SK-N-SH (cell line): ENCODE measurements around the gene BMAL1. TPM values are rescaled to one million over a fixed set of nuclear protein-coding genes. Genes with fewer than 3 reads are reported as not detected.

Source experiments
- CTCF ChIA-PET: fragments of 300-600, 350-600 bp; formaldehyde crosslinking; extraction: SDS; loops from one replicate; lab custom pipeline; 2021; lab: Yijun Ruan, JAX
- POLR2A ChIA-PET: fragments of 350-600 bp; sonication (Branson Sonifier 250); formaldehyde crosslinking; extraction: SDS; loops from one replicate; lab custom pipeline; 2020; ENCODE audit warnings: antibody characterized with exemption, inconsistent platforms; lab: Yijun Ruan, JAX
- DNase-seq: peaks from one replicate; pipeline ENCODE4 v3.0.0; 2012
- H2AFZ ChIP-seq: fragments of 200-600 bp; sonication (generic); 2 replicates; pipeline ENCODE4 v1.8.1; 2016; ENCODE audit warnings: antibody characterized with exemption, mild to moderate bottlenecking, low read depth
- H3F3A ChIP-seq: fragments of 200-600 bp; sonication (generic); replicated peaks from 2 replicates; pipeline ENCODE3; 2016; ENCODE audit warnings: antibody characterized with exemption, mild to moderate bottlenecking; ENCODE audit not compliant: insufficient read depth
- H3K27ac ChIP-seq, 2 experiments: fragments of 200-500 bp in 1 of 2; fragments of 200-600 bp in 1 of 2; sonication (Bioruptor generic) in 1 of 2; sonication (generic), shearing (Covaris generic) in 1 of 2; 2 replicates each; pipeline versions ENCODE4 v1.5.1 to v1.6.1; 2014 to 2016; ENCODE audit warnings: low read depth in 2 of 2, inconsistent platforms in 1 of 2, low read length in 1 of 2, mild to moderate bottlenecking in 1 of 2, mixed read lengths in 1 of 2
- H3K27me3 ChIP-seq: fragments of 200-600 bp; sonication (generic), shearing (Covaris generic); 2 replicates; pipeline ENCODE4 v1.6.1; 2016; ENCODE audit warnings: mixed run types; ENCODE audit not compliant: insufficient read depth
- H3K36me3 ChIP-seq, 2 experiments: fragments of 200-500 bp in 1 of 2; fragments of 200-600 bp in 1 of 2; sonication (Bioruptor generic) in 1 of 2; sonication (generic) in 1 of 2; replicated peaks in 1 of 2; 2 replicates each; pipeline versions ENCODE3 to v1.5.1; 2014 to 2016; ENCODE audit warnings: low read length in 1 of 2, mild to moderate bottlenecking in 1 of 2; ENCODE audit not compliant: insufficient read depth in 2 of 2, control insufficient read depth in 1 of 2
- H3K4me1 ChIP-seq, 2 experiments: fragments of 200-500 bp in 1 of 2; fragments of 200-600 bp in 1 of 2; sonication (Bioruptor generic) in 1 of 2; sonication (generic), shearing (Covaris generic) in 1 of 2; 2 replicates each; pipeline versions ENCODE4 v1.5.1 to v1.6.1; 2014 to 2016; ENCODE audit warnings: low read depth in 1 of 2, low read length in 1 of 2, mixed run types in 1 of 2; ENCODE audit not compliant: insufficient read depth in 2 of 2, control insufficient read depth in 1 of 2
- H3K4me2 ChIP-seq: fragments of 200-600 bp; sonication (generic), shearing (Covaris generic); 2 replicates; pipeline ENCODE4 v1.6.1; 2017; ENCODE audit warnings: mixed run types
- H3K4me3 ChIP-seq, 2 experiments: fragments of 200-500 bp in 1 of 2; fragments of 200-600 bp in 1 of 2; sonication (Bioruptor generic) in 1 of 2; sonication (generic), shearing (Covaris generic) in 1 of 2; 2 replicates each; pipeline versions ENCODE4 v1.5.1 to v1.8.1; 2014 to 2016; ENCODE audit warnings: low read depth in 2 of 2, inconsistent platforms in 1 of 2, low read length in 1 of 2, mild to moderate bottlenecking in 1 of 2, mixed read lengths in 1 of 2, moderate library complexity in 1 of 2
- H3K79me2 ChIP-seq: fragments of 200-600 bp; sonication (generic); 2 replicates; pipeline ENCODE4 v1.8.1; 2017; ENCODE audit warnings: mild to moderate bottlenecking; ENCODE audit not compliant: insufficient read depth
- H3K9ac ChIP-seq: fragments of 200-600 bp; sonication (generic); 2 replicates; pipeline ENCODE4 v1.6.1; 2017; ENCODE audit warnings: mixed run types
- H3K9me2 ChIP-seq: fragments of 200-600 bp; sonication (generic); 2 replicates; pipeline ENCODE4 v1.6.1; 2017; ENCODE audit warnings: mixed run types
- H3K9me3 ChIP-seq: fragments of 200-600 bp; sonication (generic); 2 replicates; pipeline ENCODE4 v1.6.1; 2017; ENCODE audit warnings: mixed run types, mild to moderate bottlenecking, moderate library complexity
- H4K20me1 ChIP-seq: fragments of 200-600 bp; sonication (generic); 2 replicates; pipeline ENCODE4 v1.6.1; 2017; ENCODE audit warnings: mild to moderate bottlenecking, mixed run types; ENCODE audit not compliant: insufficient read depth
- CHD2 ChIP-seq: fragments of 150-350 bp; IDR thresholded peaks from 2 replicates; pipeline ENCODE4 v1.6.1; 2018; ENCODE audit warnings: low read length; ENCODE audit not compliant: partially characterized antibody
- EZH2phosphoT487 ChIP-seq: fragments of 200-600 bp; sonication (generic); IDR thresholded peaks from 2 replicates; pipeline ENCODE4 v1.6.1; 2017; ENCODE audit warnings: low read depth, mixed run types, mild to moderate bottlenecking, antibody characterized with exemption, moderate library complexity, borderline replicate concordance
- FOSL2 ChIP-seq: IDR thresholded peaks from 2 replicates; pipeline ENCODE4 v1.4.0; 2012; ENCODE audit warnings: low read depth, mild to moderate bottlenecking, moderate library complexity, borderline replicate concordance
- FOXM1 ChIP-seq: IDR thresholded peaks from 2 replicates; pipeline ENCODE4 v1.4.0; 2012; ENCODE audit warnings: low read depth, mild to moderate bottlenecking
- GABPA ChIP-seq: IDR thresholded peaks from 2 replicates; pipeline ENCODE4 v1.4.0; 2012; ENCODE audit warnings: low read depth, mild to moderate bottlenecking
- GATA2 ChIP-seq: sonication (generic); formaldehyde crosslinking; IDR thresholded peaks from 2 replicates; pipeline ENCODE4 v1.5.0; 2020; ENCODE audit warnings: mild to moderate bottlenecking, missing genetic modification reagents
- JUND ChIP-seq: IDR thresholded peaks from 2 replicates; pipeline ENCODE4 v1.4.0; 2012
- MEF2A ChIP-seq: IDR thresholded peaks from 2 replicates; pipeline ENCODE4 v1.4.0; 2012; ENCODE audit warnings: low read depth, borderline replicate concordance
- MXI1 ChIP-seq: IDR thresholded peaks from 2 replicates; pipeline ENCODE4 v1.6.1; 2012; ENCODE audit warnings: mild to moderate bottlenecking, low read depth, low read length, improper control_type of control experiment
- NFIC ChIP-seq: IDR thresholded peaks from 2 replicates; pipeline ENCODE4 v1.4.0; 2012; ENCODE audit warnings: borderline replicate concordance
- NRF1 ChIP-seq: IDR thresholded peaks from 2 replicates; pipeline ENCODE4 v1.6.1; 2012; ENCODE audit warnings: low read depth, mild to moderate bottlenecking, low read length
- RCOR1 ChIP-seq: fragments of 150-350 bp; IDR thresholded peaks from 2 replicates; pipeline ENCODE4 v1.6.1; 2017; ENCODE audit warnings: antibody characterized with exemption, low read length
- RFX5 ChIP-seq: IDR thresholded peaks from 2 replicates; pipeline ENCODE4 v1.6.1; 2012; ENCODE audit warnings: mild to moderate bottlenecking, improper control_type of control experiment, low read length
- SMC3 ChIP-seq: IDR thresholded peaks from 2 replicates; pipeline ENCODE4 v1.6.1; 2012; ENCODE audit warnings: low read depth, low read length, improper control_type of control experiment
- TCF12 ChIP-seq: IDR thresholded peaks from 2 replicates; pipeline ENCODE4 v1.4.0; 2012
- TEAD4 ChIP-seq: IDR thresholded peaks from 2 replicates; pipeline ENCODE4 v1.4.0; 2012; ENCODE audit warnings: mild to moderate bottlenecking, borderline replicate concordance; ENCODE audit not compliant: insufficient read depth
- USF1 ChIP-seq: IDR thresholded peaks from 2 replicates; pipeline ENCODE4 v1.4.0; 2012; ENCODE audit warnings: low read depth, borderline replicate concordance
- USF2 ChIP-seq: fragments of 150-350 bp; IDR thresholded peaks from 2 replicates; pipeline ENCODE4 v1.6.1; 2017; ENCODE audit warnings: antibody characterized with exemption, low read length, low read depth, borderline replicate concordance
- YY1 ChIP-seq: IDR thresholded peaks from 2 replicates; pipeline ENCODE4 v1.4.0; 2012; ENCODE audit warnings: low read depth, mild to moderate bottlenecking
- WGBS: methylation state at CpG from one replicate; pipeline ENCODE4 v1.1.6; 2017; ENCODE audit warnings: low lambda C conversion rate; 5-methylcytosine and 5-hydroxymethylcytosine counted together
- polyA plus RNA-seq, 3 experiments: library from polyadenylated mRNA; depleted of rRNA; stranded (reverse); fragments of >200 nt; gene quantifications; 2 replicates each; pipeline ENCODE4 v1.2.3, GENCODE V29; 2012
- TF ChIP-seq, protein P1 (sequence below): IDR thresholded peaks from 2 replicates; pipeline ENCODE4 v1.4.0; 2012; ENCODE audit warnings: low read depth
- TF ChIP-seq, protein P2 (sequence below): IDR thresholded peaks from 2 replicates; pipeline ENCODE4 v1.6.1; 2012; ENCODE audit warnings: mild to moderate bottlenecking, low read depth, low read length, moderate library complexity
- TF ChIP-seq, protein P3 (sequence below): IDR thresholded peaks from 2 replicates; pipeline ENCODE4 v1.4.0; 2012; ENCODE audit warnings: low read depth, borderline replicate concordance
- TF ChIP-seq, protein P4 (sequence below): fragments of 200-600 bp; sonication (generic); IDR thresholded peaks from 2 replicates; pipeline ENCODE4 v1.6.1; 2017; ENCODE audit warnings: antibody characterized with exemption, mild to moderate bottlenecking, moderate library complexity

BMAL1 gene
- polyA plus RNA-seq, 1 of the 3 experiments (the other 2 are of a cell fraction), result 6.5 TPM

GRCh38 chr11:13429288-13429687 is 151.7 kb downstream of the BMAL1 start (continued):
- TF ChIP-seq FOSL2, result no peak
- TF ChIP-seq MEF2A, result no peak
- TF ChIP-seq NFIC, result no peak
- TF ChIP-seq FOXM1, result no peak
- no peak for TF ChIP-seq GATA2
- no peak for TF ChIP-seq NRF1

DNA sequence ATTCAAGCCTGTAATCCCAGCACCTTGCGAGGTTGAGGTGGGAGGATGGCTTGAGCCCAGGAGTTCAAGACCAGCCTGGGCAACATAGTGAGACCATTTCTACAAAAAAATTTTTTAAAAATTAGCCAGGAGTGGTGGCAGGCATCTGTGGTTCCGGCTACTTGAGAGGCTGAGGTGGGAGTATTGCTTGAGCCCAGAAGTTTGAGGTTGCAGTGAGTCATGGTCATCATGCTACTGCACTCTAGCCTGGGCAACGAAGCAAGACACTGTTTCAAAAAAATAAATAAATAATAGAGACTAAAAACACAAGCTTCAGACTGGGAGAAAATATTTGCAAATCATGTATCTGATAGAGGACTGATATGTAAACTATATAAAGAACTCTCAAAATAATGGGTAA is 152.2 kb downstream of the BMAL1 start:
- no peak overlapping the region for H3K9ac ChIP-seq
- 99% methylated on average over 3 of the region's 3 CpGs for WGBS
- no peaks in the 10 kb centered on the region for H4K20me1 ChIP-seq
- no peak for DNase-seq
- no peak overlapping the region for H2AFZ ChIP-seq
- H3K4me2 ChIP-seq, result no peak overlapping the region
- TF ChIP-seq USF1 (no peak), EZH2phosphoT487 (no peak), YY1 (no peak), RCOR1 (no peak), FOSL2 (no peak), MXI1 (no peak), SMC3 (no peak), NRF1 (no peak), FOXM1 (no peak), USF2 (no peak), TCF12 (no peak), JUND (no peak), RFX5 (no peak), CHD2 (no peak), GABPA (no peak), TEAD4 (no peak)
- TF ChIP-seq, protein P1, sequence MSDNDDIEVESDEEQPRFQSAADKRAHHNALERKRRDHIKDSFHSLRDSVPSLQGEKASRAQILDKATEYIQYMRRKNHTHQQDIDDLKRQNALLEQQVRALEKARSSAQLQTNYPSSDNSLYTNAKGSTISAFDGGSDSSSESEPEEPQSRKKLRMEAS, result no peak
- TF ChIP-seq, protein P2, sequence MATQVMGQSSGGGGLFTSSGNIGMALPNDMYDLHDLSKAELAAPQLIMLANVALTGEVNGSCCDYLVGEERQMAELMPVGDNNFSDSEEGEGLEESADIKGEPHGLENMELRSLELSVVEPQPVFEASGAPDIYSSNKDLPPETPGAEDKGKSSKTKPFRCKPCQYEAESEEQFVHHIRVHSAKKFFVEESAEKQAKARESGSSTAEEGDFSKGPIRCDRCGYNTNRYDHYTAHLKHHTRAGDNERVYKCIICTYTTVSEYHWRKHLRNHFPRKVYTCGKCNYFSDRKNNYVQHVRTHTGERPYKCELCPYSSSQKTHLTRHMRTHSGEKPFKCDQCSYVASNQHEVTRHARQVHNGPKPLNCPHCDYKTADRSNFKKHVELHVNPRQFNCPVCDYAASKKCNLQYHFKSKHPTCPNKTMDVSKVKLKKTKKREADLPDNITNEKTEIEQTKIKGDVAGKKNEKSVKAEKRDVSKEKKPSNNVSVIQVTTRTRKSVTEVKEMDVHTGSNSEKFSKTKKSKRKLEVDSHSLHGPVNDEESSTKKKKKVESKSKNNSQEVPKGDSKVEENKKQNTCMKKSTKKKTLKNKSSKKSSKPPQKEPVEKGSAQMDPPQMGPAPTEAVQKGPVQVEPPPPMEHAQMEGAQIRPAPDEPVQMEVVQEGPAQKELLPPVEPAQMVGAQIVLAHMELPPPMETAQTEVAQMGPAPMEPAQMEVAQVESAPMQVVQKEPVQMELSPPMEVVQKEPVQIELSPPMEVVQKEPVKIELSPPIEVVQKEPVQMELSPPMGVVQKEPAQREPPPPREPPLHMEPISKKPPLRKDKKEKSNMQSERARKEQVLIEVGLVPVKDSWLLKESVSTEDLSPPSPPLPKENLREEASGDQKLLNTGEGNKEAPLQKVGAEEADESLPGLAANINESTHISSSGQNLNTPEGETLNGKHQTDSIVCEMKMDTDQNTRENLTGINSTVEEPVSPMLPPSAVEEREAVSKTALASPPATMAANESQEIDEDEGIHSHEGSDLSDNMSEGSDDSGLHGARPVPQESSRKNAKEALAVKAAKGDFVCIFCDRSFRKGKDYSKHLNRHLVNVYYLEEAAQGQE, result no peak
- TF ChIP-seq, protein P3, sequence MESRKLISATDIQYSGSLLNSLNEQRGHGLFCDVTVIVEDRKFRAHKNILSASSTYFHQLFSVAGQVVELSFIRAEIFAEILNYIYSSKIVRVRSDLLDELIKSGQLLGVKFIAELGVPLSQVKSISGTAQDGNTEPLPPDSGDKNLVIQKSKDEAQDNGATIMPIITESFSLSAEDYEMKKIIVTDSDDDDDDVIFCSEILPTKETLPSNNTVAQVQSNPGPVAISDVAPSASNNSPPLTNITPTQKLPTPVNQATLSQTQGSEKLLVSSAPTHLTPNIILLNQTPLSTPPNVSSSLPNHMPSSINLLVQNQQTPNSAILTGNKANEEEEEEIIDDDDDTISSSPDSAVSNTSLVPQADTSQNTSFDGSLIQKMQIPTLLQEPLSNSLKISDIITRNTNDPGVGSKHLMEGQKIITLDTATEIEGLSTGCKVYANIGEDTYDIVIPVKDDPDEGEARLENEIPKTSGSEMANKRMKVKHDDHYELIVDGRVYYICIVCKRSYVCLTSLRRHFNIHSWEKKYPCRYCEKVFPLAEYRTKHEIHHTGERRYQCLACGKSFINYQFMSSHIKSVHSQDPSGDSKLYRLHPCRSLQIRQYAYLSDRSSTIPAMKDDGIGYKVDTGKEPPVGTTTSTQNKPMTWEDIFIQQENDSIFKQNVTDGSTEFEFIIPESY, result no peak
- TF ChIP-seq, protein P4, sequence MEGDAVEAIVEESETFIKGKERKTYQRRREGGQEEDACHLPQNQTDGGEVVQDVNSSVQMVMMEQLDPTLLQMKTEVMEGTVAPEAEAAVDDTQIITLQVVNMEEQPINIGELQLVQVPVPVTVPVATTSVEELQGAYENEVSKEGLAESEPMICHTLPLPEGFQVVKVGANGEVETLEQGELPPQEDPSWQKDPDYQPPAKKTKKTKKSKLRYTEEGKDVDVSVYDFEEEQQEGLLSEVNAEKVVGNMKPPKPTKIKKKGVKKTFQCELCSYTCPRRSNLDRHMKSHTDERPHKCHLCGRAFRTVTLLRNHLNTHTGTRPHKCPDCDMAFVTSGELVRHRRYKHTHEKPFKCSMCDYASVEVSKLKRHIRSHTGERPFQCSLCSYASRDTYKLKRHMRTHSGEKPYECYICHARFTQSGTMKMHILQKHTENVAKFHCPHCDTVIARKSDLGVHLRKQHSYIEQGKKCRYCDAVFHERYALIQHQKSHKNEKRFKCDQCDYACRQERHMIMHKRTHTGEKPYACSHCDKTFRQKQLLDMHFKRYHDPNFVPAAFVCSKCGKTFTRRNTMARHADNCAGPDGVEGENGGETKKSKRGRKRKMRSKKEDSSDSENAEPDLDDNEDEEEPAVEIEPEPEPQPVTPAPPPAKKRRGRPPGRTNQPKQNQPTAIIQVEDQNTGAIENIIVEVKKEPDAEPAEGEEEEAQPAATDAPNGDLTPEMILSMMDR, result no peak
- peaks cover 37% of the 10 kb centered on the region; the same call in 1 of the 2 replicates for H3K9me3 ChIP-seq
- CTCF ChIA-PET, result no interaction called here
- POLR2A ChIA-PET, result no interaction called here
- H3K27ac ChIP-seq, result no peak overlapping the region
- H3K9me2 ChIP-seq, result 0 out of 2 replicates have a peak, but pooled peaks cover 2% of the 10 kb centered on the region
- peaks cover 75% of the 10 kb centered on the region for H3K79me2 ChIP-seq
- H3K4me3 ChIP-seq, result no peak overlapping the region
- H3K4me1 ChIP-seq, result no peaks in the 10 kb centered on the region; a peak in 1 of 4 replicates
- H3F3A ChIP-seq, result no peaks in the 10 kb centered on the region
- H3K27me3 ChIP-seq, result no peaks in the 10 kb centered on the region
- peaks cover 3 to 45% of the 10 kb centered on the region in 2 experiments for H3K36me3 ChIP-seq
